Gastrocnemius medialis (tissue), 4 donors: ENCODE results near the gene DHRS7. TPM values are rescaled to one million over a fixed set of nuclear protein-coding genes. Genes with fewer than 3 reads are reported as not detected.

ENCODE experiments used
- ATAC-seq, 2 donors: fragments of 150-250 bp; one replicate each; pipeline ENCODE4 v1.9.1; 2016
- DNase-seq, 2 donors: peaks; one replicate each; pipeline ENCODE4 v3.0.0-alpha.2; 2019
- H3K27ac ChIP-seq, 4 donors: fragments of 200-600 bp; sonication (generic); 1 replicate in 1 of 4; 2 replicates in 3 of 4; pipeline ENCODE4 v1.5.1; 2016 to 2018; ENCODE audit warnings: mild to moderate bottlenecking in 2 of 4, moderate library complexity in 1 of 4
- H3K27me3 ChIP-seq, 3 donors: fragments of 200-600 bp; sonication (generic) in 2 of 3; 1 replicate in 1 of 3; 2 replicates in 2 of 3; pipeline versions ENCODE4 v1.5.1 to v1.6.0; 2016 to 2019; ENCODE audit warnings: mild to moderate bottlenecking in 1 of 3, moderate library complexity in 1 of 3
- H3K36me3 ChIP-seq, 2 donors: fragments of 200-600 bp; sonication (generic) in 1 of 2; one replicate each; pipeline ENCODE4 v1.5.1; 2017 to 2018
- H3K4me1 ChIP-seq, 2 donors: fragments of 200-600 bp; sonication (generic) in 1 of 2; one replicate each; pipeline ENCODE4 v1.5.1; 2016 to 2017; ENCODE audit warnings: mild to moderate bottlenecking in 2 of 2
- H3K4me3 ChIP-seq, 4 donors: fragments of 200-600 bp; sonication (generic) in 3 of 4; 1 replicate in 1 of 4; 2 replicates in 3 of 4; pipeline ENCODE4 v1.5.1; 2016 to 2019; ENCODE audit warnings: mild to moderate bottlenecking in 2 of 4
- H3K9me3 ChIP-seq, 3 donors: fragments of 200-600 bp; sonication (generic) in 2 of 3; 1 replicate in 1 of 3; 2 replicates in 2 of 3; pipeline ENCODE4 v1.5.1; 2016 to 2019
- POLR2A ChIP-seq, 2 donors: fragments of 450-650 bp; IDR thresholded peaks; one replicate each; pipeline ENCODE4 v1.6.1; 2017; ENCODE audit warnings: antibody characterized with exemption in 2 of 2, mild to moderate bottlenecking in 2 of 2, moderate library complexity in 2 of 2
- in situ Hi-C, 4 donors: fragments of 200-750 bp; cut with MboI; loops; one replicate each; pipeline versions ENCODE4 v1.15.0 to v1.8.0; 2017; ENCODE audit warnings: low sequenced_read_pairs in 4 of 4
- intact Hi-C: fragments of 100-400 bp; cut with DNase I; formaldehyde crosslinking; loops from one replicate; pipeline ENCODE4 v1.15.1; 2023; ENCODE audit warnings: low total_unique reads
- total RNA-seq, 4 donors: library from RNA; depleted of rRNA; stranded (reverse); fragments of >200 nt; gene quantifications; one replicate each; pipeline versions ENCODE4 v1.1.0 to v1.2.3, GENCODE V29; 2016
- TF ChIP-seq, protein P1 (sequence below), 5 experiments: fragments of 450-650 bp in 3 of 5; fragments of 200-600 bp in 2 of 5; sonication (generic) in 2 of 5; IDR thresholded peaks in 4 of 5; conservative IDR thresholded peaks in 1 of 5; 1 replicate in 4 of 5; 2 replicates in 1 of 5; pipeline ENCODE4 v1.5.1; 2016 to 2019; ENCODE audit warnings: antibody characterized with exemption in 5 of 5, mild to moderate bottlenecking in 3 of 5, moderate library complexity in 3 of 5

Gene DHRS7
- total RNA-seq, 4 donors from 2014 or later: 937 to 2,179 (median 1,242) TPM

DNA sequence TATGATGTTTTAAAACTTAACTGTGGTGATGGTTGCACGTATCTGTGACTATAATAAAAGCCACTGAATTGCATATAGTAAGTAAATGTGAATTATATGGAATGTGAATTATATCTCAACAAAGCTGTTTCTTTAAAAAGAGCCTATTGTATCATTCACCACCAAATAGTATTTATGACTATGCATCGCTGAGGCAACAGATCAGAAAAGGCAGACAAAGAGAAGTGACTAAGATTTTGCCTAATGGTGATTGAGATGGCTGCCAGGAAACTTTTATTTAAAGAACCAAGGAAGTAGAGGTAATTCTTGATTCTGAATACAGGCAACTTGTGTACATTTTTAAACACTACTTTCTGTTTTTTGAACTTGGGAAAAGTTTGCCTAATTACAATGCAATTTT is 31.7 kb downstream of the DHRS7 start:
- Histone ChIP-seq H3K9me3 (no peaks in the 10 kb centered on the region), H3K36me3 (peaks cover 0 to 6% of the 10 kb centered on the region in 2 donors), H3K4me1 (peaks cover 0 to 8% of the 10 kb centered on the region in 2 donors), H3K4me3 (no peak overlapping the region), H3K27ac (no peak overlapping the region), H3K27me3 (no peaks in the 10 kb centered on the region)
- intact Hi-C loops: no loop called here
- no peak for DNase-seq
- TF ChIP-seq, protein P1, sequence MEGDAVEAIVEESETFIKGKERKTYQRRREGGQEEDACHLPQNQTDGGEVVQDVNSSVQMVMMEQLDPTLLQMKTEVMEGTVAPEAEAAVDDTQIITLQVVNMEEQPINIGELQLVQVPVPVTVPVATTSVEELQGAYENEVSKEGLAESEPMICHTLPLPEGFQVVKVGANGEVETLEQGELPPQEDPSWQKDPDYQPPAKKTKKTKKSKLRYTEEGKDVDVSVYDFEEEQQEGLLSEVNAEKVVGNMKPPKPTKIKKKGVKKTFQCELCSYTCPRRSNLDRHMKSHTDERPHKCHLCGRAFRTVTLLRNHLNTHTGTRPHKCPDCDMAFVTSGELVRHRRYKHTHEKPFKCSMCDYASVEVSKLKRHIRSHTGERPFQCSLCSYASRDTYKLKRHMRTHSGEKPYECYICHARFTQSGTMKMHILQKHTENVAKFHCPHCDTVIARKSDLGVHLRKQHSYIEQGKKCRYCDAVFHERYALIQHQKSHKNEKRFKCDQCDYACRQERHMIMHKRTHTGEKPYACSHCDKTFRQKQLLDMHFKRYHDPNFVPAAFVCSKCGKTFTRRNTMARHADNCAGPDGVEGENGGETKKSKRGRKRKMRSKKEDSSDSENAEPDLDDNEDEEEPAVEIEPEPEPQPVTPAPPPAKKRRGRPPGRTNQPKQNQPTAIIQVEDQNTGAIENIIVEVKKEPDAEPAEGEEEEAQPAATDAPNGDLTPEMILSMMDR (IDR thresholded peaks at IDR 0.05 in 4 of 5, conservative IDR thresholded peaks at IDR 0.05 in 1 of 5): no peak
- TF ChIP-seq POLR2A (IDR thresholded peaks at IDR 0.05): no peak
- in situ Hi-C loops: no loop called here
- ATAC-seq: no peak

DNA sequence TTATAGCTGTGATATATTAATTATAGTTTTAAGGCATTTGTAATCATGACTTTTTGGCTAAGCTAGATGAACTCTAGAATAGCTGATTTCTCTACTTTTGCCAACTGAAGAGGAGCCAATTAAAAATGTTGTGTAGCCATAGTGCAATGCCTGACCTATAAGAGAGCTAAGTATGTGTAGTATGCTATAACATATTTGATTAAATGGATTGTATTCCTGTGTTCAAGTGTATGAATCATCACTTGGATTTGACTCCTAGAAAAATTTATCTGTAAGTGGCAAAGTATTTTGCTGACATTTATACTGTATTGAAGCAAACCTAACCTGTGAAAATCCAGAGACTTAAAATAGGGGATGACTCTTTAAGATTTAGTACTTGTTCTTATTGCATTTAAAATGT is 39.3 kb downstream of the DHRS7 start:
- DNase-seq (no peak), ATAC-seq (no peak)
- no peak overlapping the region for H3K4me3 ChIP-seq
- H3K9me3 ChIP-seq: no peaks in the 10 kb centered on the region
- no peaks in the 10 kb centered on the region for H3K4me1 ChIP-seq
- in situ Hi-C loops: no loop called here
- H3K27me3 ChIP-seq: no peaks in the 10 kb centered on the region
- peaks cover 5 to 64% of the 10 kb centered on the region in 2 donors for H3K36me3 ChIP-seq
- intact Hi-C loops: no loop called here
- TF ChIP-seq, protein P1 (IDR thresholded peaks at IDR 0.05 in 4 of 5, conservative IDR thresholded peaks at IDR 0.05 in 1 of 5): no peak
- no peak for TF ChIP-seq POLR2A (IDR thresholded peaks at IDR 0.05)
- H3K27ac ChIP-seq: no peak overlapping the region

DNA sequence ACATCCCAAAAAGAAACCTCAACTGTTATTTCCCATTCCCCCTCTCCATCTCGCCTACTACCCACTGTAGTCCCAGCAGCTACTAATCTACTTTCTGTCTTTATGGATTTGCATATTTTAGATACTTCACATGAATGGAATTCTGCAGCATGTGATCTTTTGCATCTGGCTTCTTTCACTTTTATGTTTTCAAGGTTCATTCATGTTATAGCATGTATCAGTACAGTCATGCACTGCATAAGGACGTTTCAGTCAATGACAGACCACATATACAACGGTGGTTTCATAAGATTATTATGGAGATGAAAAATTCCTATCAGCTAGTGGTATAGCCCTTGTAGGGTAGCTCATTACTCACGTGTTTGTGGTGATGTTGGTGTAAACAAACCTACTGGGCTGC is 49.0 kb downstream of the DHRS7 start:
- in situ Hi-C loops: no loop called here
- DNase-seq (no peak), ATAC-seq (no peak)
- Histone ChIP-seq H3K9me3 (no peaks in the 10 kb centered on the region), H3K27ac (no peak overlapping the region), H3K4me3 (no peak overlapping the region), H3K27me3 (no peaks in the 10 kb centered on the region), H3K36me3 (peaks cover 0 to 41% of the 10 kb centered on the region in 2 donors), H3K4me1 (peaks cover 0 to 15% of the 10 kb centered on the region in 2 donors)
- intact Hi-C loops: no loop called here
- no peak for TF ChIP-seq POLR2A (IDR thresholded peaks at IDR 0.05)
- TF ChIP-seq, protein P1 (IDR thresholded peaks at IDR 0.05 in 4 of 5, conservative IDR thresholded peaks at IDR 0.05 in 1 of 5): no peak

DNA sequence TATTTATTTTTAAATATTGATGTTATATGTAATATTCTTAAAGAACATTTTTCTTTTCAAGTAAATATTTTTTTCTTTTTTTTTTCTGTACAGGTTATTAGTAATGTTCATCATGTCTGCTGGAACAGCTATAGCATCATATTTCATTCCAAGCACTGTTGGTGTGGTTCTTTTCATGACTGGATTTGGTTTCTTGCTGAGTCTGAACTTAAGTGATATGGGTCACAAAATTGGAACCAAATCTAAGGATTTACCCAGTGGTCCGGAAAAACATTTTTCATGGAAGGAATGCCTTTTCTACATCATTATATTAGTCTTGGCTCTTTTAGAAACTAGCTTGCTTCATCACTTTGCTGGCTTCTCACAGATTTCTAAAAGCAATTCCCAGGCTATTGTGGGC is 50.3 kb downstream of the DHRS7 start:
- no peak for DNase-seq
- intact Hi-C loops: no loop called here
- in situ Hi-C loops: no loop called here

More for the DNA sequence above, 50.3 kb downstream of the DHRS7 start:
- TF ChIP-seq, protein P1 (IDR thresholded peaks at IDR 0.05 in 4 of 5, conservative IDR thresholded peaks at IDR 0.05 in 1 of 5): no peak
- no peak for TF ChIP-seq POLR2A (IDR thresholded peaks at IDR 0.05)
- peaks cover 0 to 41% of the 10 kb centered on the region in 2 donors for H3K36me3 ChIP-seq
- H3K9me3 ChIP-seq: no peaks in the 10 kb centered on the region
- no peak overlapping the region for H3K27ac ChIP-seq
- no peaks in the 10 kb centered on the region for H3K27me3 ChIP-seq
- no peak overlapping the region for H3K4me3 ChIP-seq
- peaks cover 0 to 15% of the 10 kb centered on the region in 2 donors for H3K4me1 ChIP-seq
- no peak for ATAC-seq
